Measurements from ENCODE around the gene ZNF883. TPM values are rescaled to one million over a fixed set of nuclear protein-coding genes. Genes with fewer than 3 reads are reported as not detected.

ZNF883 gene
- total and polyA plus RNA-seq, 2 experiments from 2014 or later: 26.8 to 44.4 TPM

DNA sequence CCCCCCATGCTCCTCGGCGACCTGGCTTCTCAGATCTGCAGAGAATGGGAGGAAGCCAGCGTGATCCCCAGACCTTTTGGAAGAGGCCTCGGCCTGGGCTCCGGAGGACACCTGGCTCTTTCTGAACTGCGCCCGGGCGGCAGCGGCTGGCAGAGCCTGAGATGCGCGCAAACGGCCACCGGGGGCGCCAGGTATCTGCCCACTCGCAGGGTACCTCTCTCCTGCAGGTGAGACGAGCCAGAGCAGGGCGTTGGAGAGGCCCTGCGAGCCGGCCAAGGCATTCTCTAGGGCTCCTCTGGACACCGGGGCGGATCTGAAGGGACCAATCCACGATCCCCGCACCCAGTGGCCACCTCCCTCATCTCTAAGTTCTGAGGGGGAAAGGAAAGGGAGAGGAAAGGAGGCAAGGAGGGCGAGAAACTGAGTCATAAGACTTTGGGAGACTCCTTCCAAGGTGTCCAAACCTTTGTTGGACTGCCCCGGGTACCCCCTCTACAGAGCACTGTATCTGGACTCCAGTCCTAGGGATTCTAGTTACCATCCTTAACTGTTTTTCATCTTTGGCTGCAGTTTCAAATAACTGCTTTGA, 66.3 kb downstream of the ZNF883 start:
- H2AFZ ChIP-seq: peak overlapping the region; percentile 83
- no peak overlapping the region for H3K4me2 ChIP-seq
- Mint-ChIP-seq H3K27ac (no peak overlapping the region), H3K27me3 (ENCODE audit: insufficient read depth, low read depth, poor library complexity) (peaks cover 6% of the 10 kb centered on the region), H3K9me3 (peaks cover 35% of the 10 kb centered on the region), H3K4me3 (no peak overlapping the region), H3K4me1 (no peaks in the 10 kb centered on the region), H3K36me3 (ENCODE audit: low read depth) (peaks cover 3% of the 10 kb centered on the region; the same call in 2 of the 3 replicates)
- no peaks in the 10 kb centered on the region for H3K79me2 ChIP-seq (replicated peaks; ENCODE audit: insufficient read depth)
- no peak overlapping the region for H3K27ac ChIP-seq (ENCODE audit: low read depth)
- H3K36me3 ChIP-seq (ENCODE audit: insufficient read depth): no peaks in the 10 kb centered on the region
- no peaks in the 10 kb centered on the region for H3K4me1 ChIP-seq (ENCODE audit: insufficient read depth)
- H3K9me2 ChIP-seq (ENCODE audit: insufficient read depth): no peaks in the 10 kb centered on the region
- TF ChIP-seq ZNF331 (CRISPR knock-in tag; IDR thresholded peaks at IDR 0.05; ENCODE audit: low read depth) (no peak), CREB1 (CRISPR knock-in tag; IDR thresholded peaks at IDR 0.05; ENCODE audit: low read depth) (no peak), EZH2phosphoT487 (IDR thresholded peaks at IDR 0.05; ENCODE audit: unreplicated experiment) (no peak), STAT1 (IDR thresholded peaks at IDR 0.05; ENCODE audit: unreplicated experiment) (no peak), CTCF (conservative IDR thresholded peaks at IDR 0.05; ENCODE audit: low read depth in 2 of 2) (peak; percentile 74 to 79)
- ATAC-seq: peak; percentile 100
- no peaks in the 10 kb centered on the region for H4K20me1 ChIP-seq (replicated peaks; ENCODE audit: insufficient read depth)
- H3K27me3 ChIP-seq (ENCODE audit: insufficient read depth): peaks cover 6% of the 10 kb centered on the region
- peak; percentile 87 for DNase-seq (ENCODE audit: low spot score)
- no peak overlapping the region for H3K4me3 ChIP-seq
- H3F3A ChIP-seq (replicated peaks; ENCODE audit: low read depth): no peaks in the 10 kb centered on the region

DNA sequence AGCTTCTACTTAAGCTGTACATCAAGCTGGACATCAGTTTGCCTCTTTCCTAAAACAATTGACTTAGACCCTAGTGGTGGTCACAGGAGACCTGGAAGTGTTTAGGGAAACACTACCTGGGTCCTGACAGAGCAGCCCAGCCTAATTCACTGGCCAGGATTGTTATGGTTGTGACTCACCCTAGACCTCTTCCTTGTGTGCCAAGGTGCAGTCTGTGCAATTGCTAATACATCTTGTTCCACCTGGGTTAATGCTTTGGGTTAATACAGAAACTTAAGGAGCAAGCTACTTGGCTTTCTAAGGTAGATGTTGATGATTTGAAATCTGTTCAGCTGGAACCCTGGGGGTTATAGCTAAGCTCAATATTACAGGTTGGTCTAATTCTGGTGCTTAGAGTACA, 72.6 kb downstream of the ZNF883 start:
- Mint-ChIP-seq H3K27ac (no peak overlapping the region), H3K36me3 (ENCODE audit: low read depth) (no peaks in the 10 kb centered on the region), H3K9me3 (peaks cover 4% of the 10 kb centered on the region; the same call in 1 of the 3 replicates), H3K4me3 (no peak overlapping the region), H3K4me1 (no peaks in the 10 kb centered on the region), H3K27me3 (ENCODE audit: insufficient read depth, low read depth, poor library complexity) (peaks cover 5% of the 10 kb centered on the region)
- Histone ChIP-seq H3K36me3 (ENCODE audit: insufficient read depth) (no peaks in the 10 kb centered on the region), H3K4me1 (ENCODE audit: insufficient read depth) (no peaks in the 10 kb centered on the region), H4K20me1 (replicated peaks; ENCODE audit: insufficient read depth) (no peaks in the 10 kb centered on the region), H3K27me3 (ENCODE audit: insufficient read depth) (peaks cover 14% of the 10 kb centered on the region), H3K4me3 (no peak overlapping the region), H3K4me2 (no peak overlapping the region), H3K79me2 (replicated peaks; ENCODE audit: insufficient read depth) (no peaks in the 10 kb centered on the region), H3K9me2 (ENCODE audit: insufficient read depth) (no peaks in the 10 kb centered on the region), H3K27ac (ENCODE audit: low read depth) (no peak overlapping the region), H3F3A (replicated peaks; ENCODE audit: low read depth) (no peaks in the 10 kb centered on the region), H2AFZ (no peak overlapping the region)
- DNase-seq (ENCODE audit: low spot score): no peak
- TF ChIP-seq JUNB (IDR thresholded peaks at IDR 0.05; ENCODE audit: unreplicated experiment): no peak
- no peak for TF ChIP-seq NANOG (IDR thresholded peaks at IDR 0.05; ENCODE audit: borderline replicate concordance)
- no peak for TF ChIP-seq CTCF (conservative IDR thresholded peaks at IDR 0.05; ENCODE audit: low read depth in 2 of 2)
- no peak for TF ChIP-seq STAT1 (IDR thresholded peaks at IDR 0.05; ENCODE audit: unreplicated experiment)
- no peak for TF ChIP-seq EZH2 (IDR thresholded peaks at IDR 0.05; ENCODE audit: low read depth, unreplicated experiment)
- TF ChIP-seq, protein P1, sequence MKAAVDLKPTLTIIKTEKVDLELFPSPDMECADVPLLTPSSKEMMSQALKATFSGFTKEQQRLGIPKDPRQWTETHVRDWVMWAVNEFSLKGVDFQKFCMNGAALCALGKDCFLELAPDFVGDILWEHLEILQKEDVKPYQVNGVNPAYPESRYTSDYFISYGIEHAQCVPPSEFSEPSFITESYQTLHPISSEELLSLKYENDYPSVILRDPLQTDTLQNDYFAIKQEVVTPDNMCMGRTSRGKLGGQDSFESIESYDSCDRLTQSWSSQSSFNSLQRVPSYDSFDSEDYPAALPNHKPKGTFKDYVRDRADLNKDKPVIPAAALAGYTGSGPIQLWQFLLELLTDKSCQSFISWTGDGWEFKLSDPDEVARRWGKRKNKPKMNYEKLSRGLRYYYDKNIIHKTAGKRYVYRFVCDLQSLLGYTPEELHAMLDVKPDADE (IDR thresholded peaks at IDR 0.05): no peak
- no peak for TF ChIP-seq ZNF331 (CRISPR knock-in tag; IDR thresholded peaks at IDR 0.05; ENCODE audit: low read depth)
- no peak for TF ChIP-seq POLR2AphosphoS5 (IDR thresholded peaks at IDR 0.05; ENCODE audit: low read depth)
- TF ChIP-seq ZNF114 (CRISPR knock-in tag; IDR thresholded peaks at IDR 0.05): no peak
- no peak for TF ChIP-seq EZH2phosphoT487 (IDR thresholded peaks at IDR 0.05; ENCODE audit: unreplicated experiment)
- no peak for ATAC-seq

Measured in GM23338 (cell line).